Esophagus (tissue), 2 donors: Measurements from ENCODE around the gene CALB2. TPM values are rescaled to one million over a fixed set of nuclear protein-coding genes. Genes with fewer than 3 reads are reported as not detected.
A peak's percentile ranks its signal among the peaks of the same experiment; 100 is the strongest.
"Not testable (repeated sequence)": the region's sequence is repeated elsewhere in the genome, so short reads cannot be mapped to it uniquely, and the experiment has no call there.

Experiments
- H3K27ac ChIP-seq, 2 donors: one replicate each; pipeline ENCODE4 v1.5.1; 2013; ENCODE audit warnings: low read depth in 2 of 2, mild to moderate bottlenecking in 2 of 2, inconsistent platforms in 1 of 2, low read length in 1 of 2, moderate library complexity in 1 of 2
- H3K27me3 ChIP-seq, 2 donors: one replicate each; pipeline ENCODE4 v1.6.1; 2013; ENCODE audit warnings: low read length in 2 of 2, control low read depth in 1 of 2, mild to moderate bottlenecking in 1 of 2; ENCODE audit not compliant: insufficient read depth in 2 of 2, control insufficient read depth in 1 of 2
- H3K36me3 ChIP-seq, 2 donors: one replicate each; pipeline ENCODE4 v1.6.1; 2013; ENCODE audit warnings: low read length in 1 of 2; ENCODE audit not compliant: control insufficient read depth in 2 of 2, insufficient read depth in 2 of 2
- H3K4me1 ChIP-seq, 2 donors: one replicate each; pipeline ENCODE4 v1.6.1; 2013; ENCODE audit warnings: low read length in 1 of 2; ENCODE audit not compliant: control insufficient read depth in 2 of 2, insufficient read depth in 2 of 2
- H3K4me3 ChIP-seq, 2 donors: one replicate each; pipeline ENCODE4 v1.5.1; 2013; ENCODE audit warnings: low read length in 2 of 2, mild to moderate bottlenecking in 2 of 2, low read depth in 1 of 2, moderate library complexity in 1 of 2
- H3K9me3 ChIP-seq, 2 donors: one replicate each; pipeline ENCODE4 v1.6.1; 2013; ENCODE audit warnings: mild to moderate bottlenecking in 2 of 2, low read depth in 1 of 2, low read length in 1 of 2, moderate library complexity in 1 of 2; ENCODE audit not compliant: control insufficient read depth in 2 of 2, insufficient read depth in 1 of 2
- WGBS, 2 donors: extraction: QIAGEN DNeasy Blood & Tissue Kit; methylation state at CpG; one replicate each; pipeline ENCODE4 v1.1.7; 2013; 5-methylcytosine and 5-hydroxymethylcytosine counted together
- polyA plus RNA-seq, 2 donors: library from polyadenylated mRNA; stranded (reverse); fragments of 200-250 nt; gene quantifications; one replicate each; pipeline ENCODE4 v1.2.3, GENCODE V29; 2013
- donor health status: healthy with polysubstance abuse.
- donor health status: Bipolar disorder and iron deficiency.

The CALB2 gene, protein sequence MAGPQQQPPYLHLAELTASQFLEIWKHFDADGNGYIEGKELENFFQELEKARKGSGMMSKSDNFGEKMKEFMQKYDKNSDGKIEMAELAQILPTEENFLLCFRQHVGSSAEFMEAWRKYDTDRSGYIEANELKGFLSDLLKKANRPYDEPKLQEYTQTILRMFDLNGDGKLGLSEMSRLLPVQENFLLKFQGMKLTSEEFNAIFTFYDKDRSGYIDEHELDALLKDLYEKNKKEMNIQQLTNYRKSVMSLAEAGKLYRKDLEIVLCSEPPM
- polyA plus RNA-seq = 1 to 10 TPM; 2.2 to 6.3 TPM

DNA sequence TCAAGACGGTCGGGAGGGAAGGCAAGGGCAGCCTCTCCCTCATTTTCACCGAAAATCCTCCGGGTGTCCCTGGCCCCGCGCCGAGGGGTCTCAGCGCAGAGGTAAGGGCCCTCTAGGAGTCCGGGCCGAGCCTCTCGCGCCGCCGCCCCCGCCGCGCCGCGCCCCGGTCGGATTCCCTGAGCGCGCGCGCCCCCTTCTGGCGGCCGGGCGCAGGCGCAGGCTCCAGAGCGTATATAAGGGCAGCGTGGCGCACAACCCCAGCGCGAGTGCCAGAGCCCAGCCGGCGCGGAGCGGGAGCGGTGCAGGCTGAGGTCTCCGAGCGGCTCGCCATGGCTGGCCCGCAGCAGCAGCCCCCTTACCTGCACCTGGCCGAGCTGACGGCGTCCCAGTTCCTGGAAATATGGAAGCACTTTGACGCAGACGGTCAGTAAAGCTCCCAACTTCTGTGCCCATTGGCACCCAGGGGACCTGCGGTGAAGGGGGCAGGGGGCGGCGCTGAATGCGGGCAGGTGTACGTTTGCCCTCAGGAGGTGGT is at the start of gene CALB2:
TSS of gene CALB2 (plus strand) at position 260 of the 535 bp plus-strand sequence. CDS start at position 330, 70 bp downstream.
- H3K4me3 ChIP-seq = peak within 1 kb of the TSS in 1 of 2 donors; percentile 9
- H3K27me3 ChIP-seq = no peaks in the 10 kb centered on the region
- H3K27ac ChIP-seq = no peak within 1 kb of the TSS
- peaks cover 0 to 1% of the 10 kb centered on the region in 2 donors for H3K9me3 ChIP-seq
- H3K4me1 ChIP-seq = peaks cover 3 to 6% of the 10 kb centered on the region in 2 donors
- WGBS, 2 donors = 1% methylated on average over 32 to 53 of the region's 53 CpGs
- H3K36me3 ChIP-seq = no peaks in the 10 kb centered on the region

DNA sequence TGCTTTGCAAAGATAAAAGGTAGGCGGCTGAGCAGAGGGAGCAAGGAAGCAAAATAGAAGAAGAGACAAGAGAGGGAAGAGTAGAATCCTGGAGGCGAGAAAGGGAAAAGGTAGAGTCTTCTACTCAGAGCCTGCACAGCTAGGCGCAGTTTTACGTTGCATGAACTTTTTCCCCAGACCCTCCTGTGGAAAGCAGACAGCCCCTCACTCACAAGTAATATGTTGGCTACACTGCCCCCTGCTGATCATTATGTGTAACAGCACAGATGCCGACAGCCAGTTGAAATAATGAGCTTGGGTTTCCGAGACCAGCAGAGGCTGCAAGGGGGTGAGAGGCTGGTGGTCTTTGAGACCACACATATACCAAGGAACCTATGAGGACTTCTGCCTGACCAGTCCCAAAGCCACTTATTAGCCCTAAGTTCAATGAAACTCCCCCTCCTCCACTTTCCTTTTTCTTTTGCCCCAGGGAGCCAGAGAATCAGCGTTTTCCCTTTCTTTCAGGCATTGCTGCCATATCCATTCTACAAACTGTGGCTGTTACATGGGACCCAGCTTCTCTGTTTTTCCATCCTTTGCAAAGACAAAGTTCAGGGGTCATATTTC is 46.9 kb upstream of the CALB2 start:
- Histone ChIP-seq H3K4me3 (no peak overlapping the region), H3K9me3 (no peaks in the 10 kb centered on the region), H3K27ac (no peak overlapping the region), H3K4me1 (no peaks in the 10 kb centered on the region), H3K27me3 (no peaks in the 10 kb centered on the region), H3K36me3 (no peaks in the 10 kb centered on the region)
- WGBS, 2 donors = 20 to 24% methylated on average over 7 of the region's 7 CpGs

DNA sequence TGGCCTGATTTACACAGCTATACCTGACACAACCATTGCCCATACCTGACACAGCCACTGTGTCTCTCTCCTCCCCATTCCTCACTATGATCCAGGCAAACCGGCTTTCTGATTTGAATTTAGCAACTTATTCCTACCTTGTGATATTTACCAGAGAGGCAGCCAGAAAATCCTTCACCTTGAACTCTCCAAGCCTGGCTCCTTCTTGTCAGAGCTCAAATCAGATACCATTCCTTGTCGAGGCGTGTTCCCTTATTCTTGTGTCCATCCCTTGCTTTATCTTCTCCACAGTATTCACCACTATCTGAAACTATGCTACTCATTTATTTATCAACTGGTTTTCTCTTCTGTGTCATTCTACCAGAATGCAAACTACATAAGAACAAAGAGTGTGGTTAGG is 44.9 kb upstream of the CALB2 start:
- H3K4me3 ChIP-seq, H3K36me3 ChIP-seq, H3K27me3 ChIP-seq, H3K4me1 ChIP-seq, H3K9me3 ChIP-seq, H3K27ac ChIP-seq: not testable (repeated sequence)
- WGBS, 2 donors = 66 to 72% methylated on average over 3 of the region's 3 CpGs

DNA sequence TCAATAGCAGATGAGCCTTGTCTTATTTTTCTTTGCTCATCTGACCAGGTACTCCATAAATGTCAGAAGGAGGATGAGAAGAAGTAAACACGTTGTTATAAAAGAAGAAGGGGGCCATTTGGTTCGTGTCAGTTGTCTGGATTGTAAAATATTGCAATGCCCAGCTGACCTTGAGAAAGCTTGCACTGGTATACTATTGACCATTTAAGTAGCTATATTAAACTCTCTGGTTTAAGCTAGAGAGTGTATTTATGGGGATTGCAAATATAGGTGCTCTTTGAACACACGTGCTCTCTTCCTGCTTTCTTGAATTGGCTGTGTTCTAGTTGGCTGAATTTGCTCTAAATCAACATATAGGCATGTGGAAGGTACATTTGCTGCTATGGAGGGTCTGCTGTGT is 43.3 kb upstream of the CALB2 start:
- WGBS, 2 donors = 19 to 21% methylated on average over 3 of the region's 3 CpGs
- H3K4me1 ChIP-seq = no peaks in the 10 kb centered on the region
- H3K27me3 ChIP-seq = no peaks in the 10 kb centered on the region
- no peaks in the 10 kb centered on the region for H3K36me3 ChIP-seq
- no peaks in the 10 kb centered on the region for H3K9me3 ChIP-seq
- no peak overlapping the region for H3K4me3 ChIP-seq
- H3K27ac ChIP-seq = no peak overlapping the region

DNA sequence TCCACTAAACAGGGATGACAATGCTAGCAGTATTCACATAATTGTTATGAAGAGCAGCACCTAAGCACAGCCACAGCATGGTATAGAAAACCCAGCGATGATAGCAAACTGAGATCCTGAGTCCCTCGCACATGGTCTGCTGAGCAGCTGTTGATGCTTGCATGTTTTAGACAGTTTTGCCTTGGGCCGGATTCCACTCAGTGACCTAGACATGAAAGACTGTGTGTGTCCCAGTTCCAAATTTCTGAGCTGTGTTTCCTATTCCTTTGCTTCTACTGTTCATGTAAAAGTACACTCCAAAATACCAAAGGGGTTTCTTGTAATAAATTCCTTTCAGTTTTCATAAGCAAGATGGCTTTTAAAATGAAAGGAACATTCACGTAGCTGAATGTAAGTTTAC is 38.5 kb upstream of the CALB2 start:
- no peaks in the 10 kb centered on the region for H3K27me3 ChIP-seq
- no peaks in the 10 kb centered on the region for H3K36me3 ChIP-seq
- no peak overlapping the region for H3K4me3 ChIP-seq
- H3K9me3 ChIP-seq = no peaks in the 10 kb centered on the region
- no peaks in the 10 kb centered on the region for H3K4me1 ChIP-seq
- 77 to 80% methylated on average over 4 of the region's 4 CpGs for WGBS, 2 donors
- no peak overlapping the region for H3K27ac ChIP-seq

DNA sequence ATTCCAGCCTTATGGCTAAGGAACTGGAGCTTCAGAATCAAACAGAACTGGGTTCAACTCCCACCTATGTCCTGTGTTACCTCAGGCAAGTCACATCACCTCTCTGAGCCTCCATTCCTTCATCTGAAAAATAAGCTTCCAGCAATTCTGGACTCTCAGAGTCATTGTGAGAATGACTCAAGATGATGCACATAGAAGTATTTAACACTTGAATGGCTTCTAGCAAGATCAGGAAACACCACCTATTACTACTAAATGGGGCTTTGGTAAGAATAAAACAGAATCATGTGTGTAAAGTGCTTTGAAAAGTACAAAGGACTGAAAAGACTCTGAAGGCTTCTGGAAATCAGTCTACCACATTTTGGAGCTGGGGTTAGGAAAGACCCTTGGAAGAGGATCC is 30.8 kb upstream of the CALB2 start:
- Histone ChIP-seq H3K4me1 (no peaks in the 10 kb centered on the region), H3K4me3 (no peak overlapping the region), H3K36me3 (no peaks in the 10 kb centered on the region), H3K27ac (no peak overlapping the region), H3K27me3 (no peaks in the 10 kb centered on the region), H3K9me3 (peaks cover 0 to 2% of the 10 kb centered on the region in 2 donors)

DNA sequence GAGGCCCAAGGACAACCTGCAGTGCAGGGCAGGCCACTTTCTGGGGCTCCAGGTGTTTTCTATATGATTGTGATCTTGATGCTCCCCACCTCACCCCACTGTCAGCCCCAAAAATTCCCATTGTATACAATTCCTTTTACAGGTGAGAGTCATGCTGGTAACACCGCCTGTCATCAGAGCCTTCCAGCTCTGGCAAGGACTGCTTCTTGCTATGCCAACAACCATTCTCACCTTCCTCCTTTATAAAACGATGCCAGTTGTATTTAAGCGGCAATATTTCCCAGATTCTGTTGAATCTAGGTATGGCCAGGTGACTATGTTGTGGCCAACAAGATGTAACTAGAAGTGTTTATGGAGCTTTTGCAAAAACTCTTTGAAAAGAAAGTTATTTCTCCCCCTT is 30.4 kb upstream of the CALB2 start:
- no peaks in the 10 kb centered on the region for H3K36me3 ChIP-seq

DNA sequence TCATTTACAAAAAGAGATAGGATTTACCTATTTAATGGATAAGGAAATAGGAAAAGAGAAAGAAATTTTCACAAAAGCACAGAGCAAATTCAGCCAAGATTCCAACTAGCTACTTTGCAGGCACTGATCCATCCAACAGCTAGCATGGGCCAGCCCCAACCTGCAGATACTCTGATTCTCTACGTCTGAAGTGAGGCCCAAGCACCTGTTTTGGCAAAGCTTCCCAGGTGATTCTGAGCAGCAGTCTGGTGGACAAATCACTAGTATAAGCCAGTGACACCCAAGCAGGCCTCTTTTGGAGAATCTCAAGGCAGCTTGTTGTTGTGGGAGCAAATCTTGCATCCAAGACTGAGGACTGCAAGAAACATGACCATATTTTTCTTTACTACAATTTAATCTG is 20.9 kb upstream of the CALB2 start:
- H3K4me3 ChIP-seq = no peak overlapping the region
- peak overlapping the region in 1 of 2 donors; percentile 33 for H3K27ac ChIP-seq
- H3K4me1 ChIP-seq = peaks cover 2 to 3% of the 10 kb centered on the region in 2 donors
- WGBS, 2 donors = 37% methylated on average over 1 of the region's 1 CpG
- no peaks in the 10 kb centered on the region for H3K36me3 ChIP-seq
- peaks cover 0 to 2% of the 10 kb centered on the region in 2 donors for H3K9me3 ChIP-seq
- H3K27me3 ChIP-seq = no peaks in the 10 kb centered on the region

More for the DNA sequence above, 30.4 kb upstream of the CALB2 start:
- Histone ChIP-seq H3K27me3 (no peaks in the 10 kb centered on the region), H3K4me1 (no peaks in the 10 kb centered on the region), H3K9me3 (peaks cover 0 to 2% of the 10 kb centered on the region in 2 donors), H3K4me3 (no peak overlapping the region), H3K27ac (no peak overlapping the region)
- WGBS, 2 donors = 79 to 86% methylated on average over 3 of the region's 3 CpGs

DNA sequence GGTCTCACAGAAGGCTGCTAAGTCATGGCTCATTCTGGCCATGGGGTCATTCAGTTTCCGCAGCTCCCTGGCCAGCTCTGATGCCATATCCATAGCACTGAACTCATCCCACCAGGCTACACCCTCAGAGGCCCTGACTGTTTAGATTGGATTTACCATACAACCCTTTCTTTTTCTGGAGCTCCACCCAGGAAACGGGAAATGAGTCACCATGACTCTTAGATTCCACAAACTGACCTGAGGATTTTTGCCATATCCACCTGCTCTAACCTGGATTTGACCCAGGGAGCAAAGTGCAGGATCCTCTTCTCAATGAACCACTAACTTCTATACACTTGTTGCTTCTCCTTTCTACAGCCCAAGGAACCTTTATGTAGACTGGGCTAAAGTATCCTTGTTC is 20.3 kb upstream of the CALB2 start:
- Histone ChIP-seq H3K4me1 (peaks cover 2 to 3% of the 10 kb centered on the region in 2 donors), H3K9me3 (peaks cover 0 to 2% of the 10 kb centered on the region in 2 donors), H3K36me3 (no peaks in the 10 kb centered on the region), H3K27ac (peak overlapping the region in 1 of 2 donors; percentile 33), H3K27me3 (no peaks in the 10 kb centered on the region), H3K4me3 (no peak overlapping the region)
- WGBS, 2 donors = 51 to 64% methylated on average over 2 of the region's 2 CpGs

DNA sequence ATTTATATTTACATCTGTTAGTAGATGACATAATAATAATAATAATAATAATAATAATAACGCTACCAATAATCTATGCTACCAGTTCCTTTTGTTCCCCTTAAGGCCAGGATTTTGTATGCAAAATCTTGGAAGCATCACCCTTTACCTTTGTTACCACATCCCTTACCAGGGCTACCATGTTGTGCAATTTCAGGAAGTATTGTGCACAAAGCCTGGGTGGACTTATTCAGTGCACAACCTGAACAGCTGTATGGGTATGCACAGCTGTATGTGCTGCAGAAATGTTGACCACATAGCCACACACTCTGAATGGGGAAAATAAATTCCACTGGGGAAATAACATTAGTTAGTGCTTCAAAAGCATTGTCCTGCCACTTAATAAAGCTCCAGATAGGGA is 19.9 kb upstream of the CALB2 start:
- Histone ChIP-seq H3K36me3 (no peaks in the 10 kb centered on the region), H3K4me1 (peaks cover 2 to 3% of the 10 kb centered on the region in 2 donors), H3K9me3 (peaks cover 0 to 2% of the 10 kb centered on the region in 2 donors), H3K27me3 (no peaks in the 10 kb centered on the region), H3K27ac (no peak overlapping the region), H3K4me3 (no peak overlapping the region)
- WGBS, 2 donors = 80 to 92% methylated on average over 1 of the region's 1 CpG
